HEK293T (cell line): ENCODE data around the gene C2orf68.

Experiments
- CTCF ChIA-PET: fragments of 350-600 bp; formaldehyde crosslinking; extraction: SDS; loops from one replicate; lab custom pipeline; 2021; ENCODE audit warnings: antibody characterized with exemption, inconsistent platforms; lab: Yijun Ruan, JAX
- POLR2A ChIA-PET: fragments of 350-600 bp; formaldehyde crosslinking; extraction: SDS; loops from one replicate; lab custom pipeline; 2020; ENCODE audit warnings: antibody characterized with exemption, inconsistent platforms; lab: Yijun Ruan, JAX
- DNase-seq: peaks from one replicate; pipeline ENCODE4 v3.0.0; 2012; ENCODE audit warnings: mixed read lengths; ENCODE audit errors: extremely low spot score
- ARNT ChIP-seq: fragments of 450-650 bp; IDR thresholded peaks from 2 replicates; pipeline ENCODE4 v1.6.1; 2017; ENCODE audit warnings: mild to moderate bottlenecking
- BHLHE40 ChIP-seq: fragments of 450-650 bp; IDR thresholded peaks from 2 replicates; pipeline ENCODE4 v1.6.1; 2016; ENCODE audit warnings: mild to moderate bottlenecking, moderate library complexity, borderline replicate concordance
- CTBP1 ChIP-seq: fragments of 450-650 bp; IDR thresholded peaks from 2 replicates; pipeline ENCODE4 v1.6.1; 2016; ENCODE audit warnings: borderline replicate concordance
- ELF4 ChIP-seq: fragments of 450-650 bp; IDR thresholded peaks from 2 replicates; pipeline ENCODE4 v1.6.1; 2017; ENCODE audit warnings: antibody characterized with exemption
- FOXA1 ChIP-seq: fragments of 450-650 bp; IDR thresholded peaks from 2 replicates; pipeline ENCODE4 v1.6.1; 2016; ENCODE audit warnings: mild to moderate bottlenecking
- FOXK2 ChIP-seq: fragments of 450-650 bp; IDR thresholded peaks from 2 replicates; pipeline ENCODE4 v1.6.1; 2016; ENCODE audit warnings: mild to moderate bottlenecking
- FOXM1 ChIP-seq: fragments of 450-650 bp; IDR thresholded peaks from 2 replicates; pipeline ENCODE4 v1.6.1; 2017; ENCODE audit warnings: mild to moderate bottlenecking, borderline replicate concordance
- HDGF ChIP-seq: fragments of 450-650 bp; IDR thresholded peaks from 2 replicates; pipeline ENCODE4 v1.6.1; 2017; ENCODE audit warnings: antibody characterized with exemption, borderline replicate concordance
- L3MBTL2 ChIP-seq: fragments of 450-650 bp; conservative IDR thresholded peaks from 2 replicates; pipeline ENCODE4 v1.6.1; 2016; ENCODE audit warnings: mild to moderate bottlenecking
- LEF1 ChIP-seq: fragments of 450-650 bp; IDR thresholded peaks from 2 replicates; pipeline ENCODE4 v1.6.1; 2017; ENCODE audit warnings: mild to moderate bottlenecking, borderline replicate concordance
- NFRKB ChIP-seq: fragments of 450-650 bp; IDR thresholded peaks from 2 replicates; pipeline ENCODE4 v1.6.1; 2016; ENCODE audit warnings: mild to moderate bottlenecking, moderate library complexity
- PKNOX1 ChIP-seq: fragments of 450-650 bp; IDR thresholded peaks from 2 replicates; pipeline ENCODE4 v1.6.1; 2016
- SP1 ChIP-seq: fragments of 450-650 bp; IDR thresholded peaks from 2 replicates; pipeline ENCODE4 v1.6.1; 2017
- SUZ12 ChIP-seq: fragments of 450-650 bp; IDR thresholded peaks from 2 replicates; pipeline ENCODE4 v1.6.1; 2016; ENCODE audit warnings: mild to moderate bottlenecking
- TARDBP ChIP-seq: fragments of 450-650 bp; IDR thresholded peaks from 2 replicates; pipeline ENCODE4 v1.6.1; 2016
- ZNF384 ChIP-seq: fragments of 450-650 bp; IDR thresholded peaks from 2 replicates; pipeline ENCODE4 v1.6.1; 2016

The C2orf68 gene

DNA sequence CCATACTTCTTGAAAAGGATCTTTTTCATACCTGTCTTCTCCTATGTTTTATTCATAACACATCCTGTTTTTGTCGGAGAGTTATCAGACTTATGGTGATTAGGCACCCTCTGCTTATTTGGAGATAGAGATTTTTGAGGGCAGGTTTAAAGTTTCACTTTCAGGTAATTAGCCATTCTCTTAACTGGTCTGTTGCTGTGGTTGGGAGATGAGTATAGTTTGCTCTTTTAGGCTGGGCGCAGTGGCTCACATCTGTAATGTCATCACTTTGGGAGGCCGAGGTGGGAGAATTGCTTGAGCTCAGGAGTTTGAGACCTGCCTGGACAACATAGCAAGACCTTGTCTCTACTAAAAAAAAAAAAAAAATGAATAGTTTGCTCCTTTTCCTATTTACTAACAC is 30.9 kb upstream of the C2orf68 start:
- TF ChIP-seq SP1 (no peak), PKNOX1 (no peak), ARNT (no peak), NFRKB (no peak), ELF4 (no peak), BHLHE40 (no peak), SUZ12 (no peak)
- no peak for DNase-seq
- CTCF ChIA-PET = no interaction called here
- POLR2A ChIA-PET = no interaction called here

DNA sequence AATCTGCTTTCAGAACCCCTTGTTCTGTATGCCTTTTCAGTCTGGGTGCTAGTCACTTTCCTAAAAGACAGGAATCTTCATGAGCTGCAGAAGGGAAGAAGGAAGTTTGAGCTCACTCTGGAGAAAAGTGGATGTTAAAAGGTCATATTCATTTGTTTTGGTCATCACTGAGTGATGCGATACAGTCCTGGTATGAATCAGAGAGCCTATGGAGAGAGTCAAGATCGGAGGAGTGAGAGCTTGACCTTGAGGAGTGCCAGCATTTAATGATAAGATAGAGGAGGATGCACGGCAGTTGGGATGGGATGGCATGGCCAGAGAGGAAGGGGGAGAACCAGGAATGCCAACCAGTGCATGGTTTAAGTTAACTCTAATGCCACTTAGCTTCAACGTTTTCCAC is 23.8 kb upstream of the C2orf68 start:
- CTCF ChIA-PET = interaction anchor here (0.6 to 3.0 kb wide), 4 partner anchors 12 to 178 kb away, joined by 3 to 40 read pairs (median 6); partner anchors contain the start of gene MAT2A
- no peak for TF ChIP-seq ELF4
- no peak for TF ChIP-seq L3MBTL2
- no peak for TF ChIP-seq SUZ12
- TF ChIP-seq ARNT = no peak
- TF ChIP-seq PKNOX1 = no peak
- TF ChIP-seq CTBP1 = no peak
- TF ChIP-seq TARDBP = no peak
- no peak for TF ChIP-seq LEF1
- TF ChIP-seq SP1 = no peak
- TF ChIP-seq FOXK2 = no peak
- TF ChIP-seq NFRKB = no peak
- TF ChIP-seq FOXM1 = no peak
- no peak for TF ChIP-seq FOXA1
- no peak for TF ChIP-seq BHLHE40
- TF ChIP-seq HDGF = no peak
- TF ChIP-seq ZNF384 = no peak
- DNase-seq = no peak
- POLR2A ChIA-PET = interaction anchor here (2.4 kb wide), 1 partner anchor 41 kb away, joined by 6 read pairs; the partner anchor contains the start of gene RNF181

- CTCF ChIA-PET = interaction anchor here (3.0 kb wide), 1 partner anchor 13 kb away, joined by 40 read pairs; no protein-coding TSS in a partner anchor
- no peak for DNase-seq
Measured at GRCh38 chr2:85635011-85635410, 23.1 kb upstream of the C2orf68 start.

GRCh38 chr2:85631316-85631715 is 19.4 kb upstream of the C2orf68 start:
- DNase-seq = no peak
- POLR2A ChIA-PET = no interaction called here
- TF ChIP-seq SP1 (no peak), FOXM1 (no peak), NFRKB (no peak), CTBP1 (no peak), FOXA1 (no peak), SUZ12 (no peak), TARDBP (no peak), BHLHE40 (no peak), L3MBTL2 (no peak), FOXK2 (no peak), ZNF384 (no peak), ELF4 (no peak)
- CTCF ChIA-PET = no interaction called here

More at GRCh38 chr2:85635011-85635410, 23.1 kb upstream of the C2orf68 start:
- POLR2A ChIA-PET = interaction anchor here (2.4 kb wide), 1 partner anchor 40 kb away, joined by 6 read pairs; the partner anchor contains the start of gene RNF181
- TF ChIP-seq ARNT (no peak), L3MBTL2 (no peak), SP1 (no peak), LEF1 (no peak), ELF4 (no peak), ZNF384 (no peak), HDGF (no peak), TARDBP (no peak)

GRCh38 chr2:85628658-85629057 is 16.8 kb upstream of the C2orf68 start:
- no peak for DNase-seq
- POLR2A ChIA-PET = interaction anchor here (1.2 kb wide), 1 partner anchor 13 kb away, joined by 6 read pairs; the partner anchor contains the start of gene USP39
- CTCF ChIA-PET = no interaction called here
- no peak for TF ChIP-seq L3MBTL2
- TF ChIP-seq ZNF384 = no peak
- TF ChIP-seq LEF1 = no peak
- TF ChIP-seq ELF4 = no peak
- TF ChIP-seq PKNOX1 = no peak
- no peak for TF ChIP-seq TARDBP
- no peak for TF ChIP-seq NFRKB
- no peak for TF ChIP-seq CTBP1
- TF ChIP-seq FOXK2 = no peak
- no peak for TF ChIP-seq SP1
- no peak for TF ChIP-seq BHLHE40
- TF ChIP-seq FOXA1 = no peak
- TF ChIP-seq SUZ12 = no peak
- TF ChIP-seq HDGF = no peak

- DNase-seq = no peak
- ChIA-PET POLR2A (interaction anchor here (1.0 kb wide), 1 partner anchor 12 kb away, joined by 3 read pairs; the partner anchor contains the start of gene C2orf68), CTCF (no interaction called here)
- TF ChIP-seq PKNOX1 (no peak), ELF4 (no peak), FOXA1 (no peak)
Measured at GRCh38 chr2:85623991-85624390, 12.1 kb upstream of the C2orf68 start.
